ENCODE results near the gene DDX51. TPM values are rescaled to one million over a fixed set of nuclear protein-coding genes. Genes with fewer than 3 reads are reported as not detected.

Gene DDX51
- total RNA-seq, 1 experiment from 2014 or later, result 38.1 TPM

GRCh38 chr12:132172619-132173018 is 28.5 kb upstream of the DDX51 start:
- no peak for ATAC-seq
- no peak overlapping the region for H3K4me2 ChIP-seq (ENCODE audit: low read length)
- no peak overlapping the region for H3K27ac ChIP-seq (ENCODE audit: low read depth, low read length)
- no peaks in the 10 kb centered on the region for H3K79me2 ChIP-seq (ENCODE audit: insufficient read depth, low read length)
- no peaks in the 10 kb centered on the region for H3K9me2 ChIP-seq (ENCODE audit: insufficient read depth)
- intact Hi-C loops (cut with micrococcal nuclease), result no loop called here
- BruUV-seq (replicated peaks), result no TSS peak
- ChIA-PET RAD21 (ENCODE audit: low non-redundant PET in 1 of 2, low total read pairs in 2 of 2, uncharacterized antibody in 2 of 2, unreplicated experiment in 2 of 2) (no interaction called here), CTCF (no interaction called here), POLR2A (no interaction called here)
- H4K20me1 ChIP-seq (ENCODE audit: insufficient read depth), result no peaks in the 10 kb centered on the region
- no peak for DNase-seq (ENCODE audit: low read depth, low spot score)
- H3K27me3 ChIP-seq (ENCODE audit: insufficient read depth, low read length), result no peaks in the 10 kb centered on the region
- no peaks in the 10 kb centered on the region for H3K36me3 ChIP-seq (ENCODE audit: control insufficient read depth in 1 of 2, insufficient read depth in 2 of 2, low read length in 2 of 2)
- no peak overlapping the region for H3K9ac ChIP-seq (ENCODE audit: low read length)
- no peaks in the 10 kb centered on the region for H3K4me1 ChIP-seq (ENCODE audit: control insufficient read depth in 1 of 2, insufficient read depth in 2 of 2, low read length in 2 of 2)
- H2AFZ ChIP-seq (ENCODE audit: low read depth, low read length, poor library complexity, severe bottlenecking), result no peak overlapping the region
- no peak overlapping the region for H3K4me3 ChIP-seq (replicated peaks in 1 of 2; ENCODE audit: low read depth in 1 of 2, low read length in 2 of 2)
- H3K9me3 ChIP-seq (ENCODE audit: control insufficient read depth in 1 of 2, insufficient read depth in 1 of 2, low read depth in 1 of 2, low read length in 2 of 2), result no peaks in the 10 kb centered on the region
- no peak for TF ChIP-seq CBX3 (IDR thresholded peaks at IDR 0.05; ENCODE audit: low read depth)
- TF ChIP-seq, protein P1, sequence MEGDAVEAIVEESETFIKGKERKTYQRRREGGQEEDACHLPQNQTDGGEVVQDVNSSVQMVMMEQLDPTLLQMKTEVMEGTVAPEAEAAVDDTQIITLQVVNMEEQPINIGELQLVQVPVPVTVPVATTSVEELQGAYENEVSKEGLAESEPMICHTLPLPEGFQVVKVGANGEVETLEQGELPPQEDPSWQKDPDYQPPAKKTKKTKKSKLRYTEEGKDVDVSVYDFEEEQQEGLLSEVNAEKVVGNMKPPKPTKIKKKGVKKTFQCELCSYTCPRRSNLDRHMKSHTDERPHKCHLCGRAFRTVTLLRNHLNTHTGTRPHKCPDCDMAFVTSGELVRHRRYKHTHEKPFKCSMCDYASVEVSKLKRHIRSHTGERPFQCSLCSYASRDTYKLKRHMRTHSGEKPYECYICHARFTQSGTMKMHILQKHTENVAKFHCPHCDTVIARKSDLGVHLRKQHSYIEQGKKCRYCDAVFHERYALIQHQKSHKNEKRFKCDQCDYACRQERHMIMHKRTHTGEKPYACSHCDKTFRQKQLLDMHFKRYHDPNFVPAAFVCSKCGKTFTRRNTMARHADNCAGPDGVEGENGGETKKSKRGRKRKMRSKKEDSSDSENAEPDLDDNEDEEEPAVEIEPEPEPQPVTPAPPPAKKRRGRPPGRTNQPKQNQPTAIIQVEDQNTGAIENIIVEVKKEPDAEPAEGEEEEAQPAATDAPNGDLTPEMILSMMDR (IDR thresholded peaks at IDR 0.05 in 2 of 3, conservative IDR thresholded peaks at IDR 0.05 in 1 of 3; ENCODE audit: borderline replicate concordance in 1 of 3, insufficient read depth in 1 of 3, low read depth in 2 of 3, low read length in 2 of 3), result no peak
- no peak for TF ChIP-seq SRF (IDR thresholded peaks at IDR 0.05; ENCODE audit: low read depth)

GRCh38 chr12:132171968-132172521 is 27.9 kb upstream of the DDX51 start:
- ATAC-seq, result no peak
- Histone ChIP-seq H3K36me3 (ENCODE audit: control insufficient read depth in 1 of 2, insufficient read depth in 2 of 2, low read length in 2 of 2) (no peaks in the 10 kb centered on the region), H2AFZ (ENCODE audit: low read depth, low read length, poor library complexity, severe bottlenecking) (no peak overlapping the region), H4K20me1 (ENCODE audit: insufficient read depth) (no peaks in the 10 kb centered on the region), H3K79me2 (ENCODE audit: insufficient read depth, low read length) (no peaks in the 10 kb centered on the region), H3K4me1 (ENCODE audit: control insufficient read depth in 1 of 2, insufficient read depth in 2 of 2, low read length in 2 of 2) (no peaks in the 10 kb centered on the region), H3K4me2 (ENCODE audit: low read length) (no peak overlapping the region), H3K27me3 (ENCODE audit: insufficient read depth, low read length) (no peaks in the 10 kb centered on the region), H3K9me2 (ENCODE audit: insufficient read depth) (no peaks in the 10 kb centered on the region), H3K9ac (ENCODE audit: low read length) (no peak overlapping the region), H3K4me3 (replicated peaks in 1 of 2; ENCODE audit: low read depth in 1 of 2, low read length in 2 of 2) (no peak overlapping the region), H3K9me3 (ENCODE audit: control insufficient read depth in 1 of 2, insufficient read depth in 1 of 2, low read depth in 1 of 2, low read length in 2 of 2) (no peaks in the 10 kb centered on the region), H3K27ac (ENCODE audit: low read depth, low read length) (no peak overlapping the region)
- BruUV-seq (replicated peaks), result no TSS peak
- intact Hi-C loops (cut with micrococcal nuclease), result no loop called here
- TF ChIP-seq YY1 (IDR thresholded peaks at IDR 0.05; ENCODE audit: extremely low read depth, insufficient replicate concordance, low read depth, low read length) (no peak), CBX3 (IDR thresholded peaks at IDR 0.05; ENCODE audit: low read depth) (no peak), REST (IDR thresholded peaks at IDR 0.05; ENCODE audit: low read depth) (no peak), FOSL1 (IDR thresholded peaks at IDR 0.05; ENCODE audit: low read depth) (no peak), EGR1 (IDR thresholded peaks at IDR 0.05; ENCODE audit: low read depth) (no peak), SIN3A (IDR thresholded peaks at IDR 0.05; ENCODE audit: low read depth) (no peak), POLR2AphosphoS5 (IDR thresholded peaks at IDR 0.05; ENCODE audit: low read depth, low read length) (no peak), POLR2A (IDR thresholded peaks at IDR 0.05; ENCODE audit: borderline replicate concordance, extremely low read depth, insufficient read depth, insufficient read length) (no peak), MAX (IDR thresholded peaks at IDR 0.05) (no peak), ELF1 (IDR thresholded peaks at IDR 0.05; ENCODE audit: borderline replicate concordance, low read depth) (no peak)
- TF ChIP-seq, protein P1 (IDR thresholded peaks at IDR 0.05 in 2 of 3, conservative IDR thresholded peaks at IDR 0.05 in 1 of 3; ENCODE audit: borderline replicate concordance in 1 of 3, insufficient read depth in 1 of 3, low read depth in 2 of 3, low read length in 2 of 3), result no peak
- ChIA-PET CTCF (no interaction called here), POLR2A (no interaction called here), RAD21 (ENCODE audit: low non-redundant PET in 1 of 2, low total read pairs in 2 of 2, uncharacterized antibody in 2 of 2, unreplicated experiment in 2 of 2) (no interaction called here)
- DNase-seq (ENCODE audit: low read depth, low spot score), result no peak

Data from HCT116 (cell line).